HEK293T (cell line): Measurements from ENCODE around the gene EXOC6B.

ENCODE experiments used
- SUZ12 ChIP-seq: fragments of 450-650 bp; IDR thresholded peaks from 2 replicates; pipeline ENCODE4 v1.6.1; 2016; ENCODE audit warnings: mild to moderate bottlenecking
- TARDBP ChIP-seq: fragments of 450-650 bp; IDR thresholded peaks from 2 replicates; pipeline ENCODE4 v1.6.1; 2016

DNA sequence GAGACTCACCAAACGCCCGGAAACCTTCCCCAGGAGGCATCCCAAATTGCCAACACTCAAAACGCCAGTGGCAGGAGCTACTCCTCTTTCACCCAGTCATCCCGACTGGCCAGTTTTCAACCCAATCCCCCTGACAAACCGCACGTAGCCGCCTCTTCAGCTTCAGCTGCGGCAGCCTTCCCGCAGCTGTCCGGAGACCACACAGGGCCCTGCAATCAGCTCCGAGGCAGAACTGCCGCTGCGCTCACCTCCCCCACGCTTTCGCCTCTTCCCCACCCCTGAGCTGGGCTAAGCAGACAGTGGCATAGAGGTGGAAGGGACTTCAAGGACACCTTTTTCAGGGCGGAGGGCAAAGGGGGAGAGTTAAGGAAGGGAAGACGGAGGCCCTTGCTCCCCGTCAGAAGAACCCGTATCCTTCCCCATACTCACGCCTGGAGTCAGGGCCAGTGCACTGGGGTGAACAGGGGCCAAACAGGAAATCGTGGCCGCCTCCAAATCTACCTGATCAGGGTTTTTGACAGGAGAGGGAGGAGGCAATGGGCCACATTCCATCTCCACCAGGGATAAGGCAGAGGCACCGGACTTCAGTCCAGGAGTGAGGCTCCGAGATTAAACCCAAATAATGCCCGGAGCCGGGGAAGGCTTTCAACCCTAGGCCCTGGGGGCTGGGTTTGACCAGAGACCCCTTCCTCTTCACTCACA is 695.0 kb downstream of the EXOC6B start:
- no peak for TF ChIP-seq TARDBP
- TF ChIP-seq SUZ12 = no peak
